ENCODE results near the gene PGR. TPM values are rescaled to one million over a fixed set of nuclear protein-coding genes. Genes with fewer than 3 reads are reported as not detected.

The PGR gene
- total RNA-seq, 1 experiment from 2014 or later, result 0.20 TPM

- TF ChIP-seq ERG (CRISPR knock-in tag; IDR thresholded peaks at IDR 0.05) (no peak), SP1 (CRISPR knock-in tag; conservative IDR thresholded peaks at IDR 0.05) (no peak), MYBL2 (CRISPR knock-in tag; IDR thresholded peaks at IDR 0.05) (no peak), RELA (CRISPR knock-in tag; IDR thresholded peaks at IDR 0.05; ENCODE audit: borderline replicate concordance) (no peak), ZBTB21 (CRISPR knock-in tag; IDR thresholded peaks at IDR 0.05; ENCODE audit: borderline replicate concordance) (no peak), NFYB (CRISPR knock-in tag; conservative IDR thresholded peaks at IDR 0.05; ENCODE audit: low read depth) (no peak)
Observed at GRCh38 chr11:100991541-100991940, 138.1 kb downstream of the PGR start (continued).

- TF ChIP-seq ZNF396 (CRISPR knock-in tag; IDR thresholded peaks at IDR 0.05; ENCODE audit: borderline replicate concordance), result no peak
- no peak for TF ChIP-seq TEAD4 (CRISPR knock-in tag; IDR thresholded peaks at IDR 0.05)
- H3K4me1 Mint-ChIP-seq, result no peaks in the 10 kb centered on the region
- DNase-seq (ENCODE audit: low spot score) (no peak), ATAC-seq (no peak)
- CTCF ChIA-PET, result no interaction called here
- H3K27ac Mint-ChIP-seq, result no peak overlapping the region
- no peaks in the 10 kb centered on the region for H3K36me3 Mint-ChIP-seq
- no peaks in the 10 kb centered on the region for H3K27me3 Mint-ChIP-seq (ENCODE audit: low read depth)
- POLR2A ChIA-PET, result no interaction called here
- no peaks in the 10 kb centered on the region for H3K9me3 Mint-ChIP-seq
- no peak overlapping the region for H3K4me3 Mint-ChIP-seq
Observed at GRCh38 chr11:100990931-100991330, 138.7 kb downstream of the PGR start.

- H3K4me3 Mint-ChIP-seq, result no peak overlapping the region
- H3K27me3 Mint-ChIP-seq (ENCODE audit: low read depth), result peaks cover 6% of the 10 kb centered on the region
- POLR2A ChIA-PET, result no interaction called here
- H3K9me3 Mint-ChIP-seq, result no peaks in the 10 kb centered on the region
- peaks cover 5% of the 10 kb centered on the region; the same call in 1 of the 2 replicates for H3K36me3 Mint-ChIP-seq
- no peak overlapping the region for H3K27ac Mint-ChIP-seq
- ATAC-seq (no peak), DNase-seq (ENCODE audit: low spot score) (no peak)
- H3K4me1 Mint-ChIP-seq, result peaks cover 2% of the 10 kb centered on the region; the same call in 1 of the 2 replicates
- TF ChIP-seq, protein P1, sequence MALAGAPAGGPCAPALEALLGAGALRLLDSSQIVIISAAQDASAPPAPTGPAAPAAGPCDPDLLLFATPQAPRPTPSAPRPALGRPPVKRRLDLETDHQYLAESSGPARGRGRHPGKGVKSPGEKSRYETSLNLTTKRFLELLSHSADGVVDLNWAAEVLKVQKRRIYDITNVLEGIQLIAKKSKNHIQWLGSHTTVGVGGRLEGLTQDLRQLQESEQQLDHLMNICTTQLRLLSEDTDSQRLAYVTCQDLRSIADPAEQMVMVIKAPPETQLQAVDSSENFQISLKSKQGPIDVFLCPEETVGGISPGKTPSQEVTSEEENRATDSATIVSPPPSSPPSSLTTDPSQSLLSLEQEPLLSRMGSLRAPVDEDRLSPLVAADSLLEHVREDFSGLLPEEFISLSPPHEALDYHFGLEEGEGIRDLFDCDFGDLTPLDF (CRISPR knock-in tag; IDR thresholded peaks at IDR 0.05), result no peak
- TF ChIP-seq ZNF263 (CRISPR knock-in tag; IDR thresholded peaks at IDR 0.05; ENCODE audit: low read depth), result no peak
- CTCF ChIA-PET, result no interaction called here
Observed at GRCh38 chr11:100984668-100985067, 144.9 kb downstream of the PGR start.

DNA sequence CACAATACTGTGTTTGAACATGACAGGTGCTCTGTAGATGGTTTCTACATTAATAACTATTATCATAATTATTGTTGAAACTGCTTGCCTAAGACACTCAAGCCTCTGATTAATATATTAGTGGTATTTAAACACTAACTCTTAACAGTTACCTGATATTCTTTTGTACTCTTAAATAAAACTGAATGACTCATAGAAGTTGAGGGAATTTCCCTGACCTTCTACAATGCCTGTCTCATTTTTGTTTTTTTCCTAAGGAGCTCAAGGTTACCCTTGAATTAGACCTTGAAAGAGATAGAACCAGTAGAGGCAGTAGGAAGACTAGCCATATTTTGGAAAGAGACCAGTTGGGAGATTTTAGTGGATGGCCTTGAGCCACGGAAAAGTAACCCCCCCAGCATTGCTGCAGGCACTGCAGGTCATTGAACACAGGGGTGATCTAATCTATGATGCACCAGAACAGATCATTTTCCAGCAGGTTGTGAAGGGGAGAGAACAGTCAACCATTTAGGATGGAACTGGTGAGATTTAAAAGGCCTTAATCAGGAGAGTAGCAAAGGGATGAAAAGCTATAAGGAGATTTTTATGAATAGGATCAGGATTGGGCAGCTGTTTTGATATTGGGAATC is 148.3 kb downstream of the PGR start:
- POLR2A ChIA-PET, result no interaction called here
- DNase-seq (ENCODE audit: low spot score) (no peak), ATAC-seq (no peak)
- CTCF ChIA-PET, result interaction anchor here (1.2 to 1.4 kb wide), 2 partner anchors 22 to 26 kb away, joined by 3 read pairs; no protein-coding TSS in a partner anchor
- Mint-ChIP-seq H3K36me3 (peaks cover 24% of the 10 kb centered on the region), H3K4me3 (no peak overlapping the region), H3K9me3 (no peaks in the 10 kb centered on the region), H3K27ac (no peak overlapping the region), H3K4me1 (peaks cover 18% of the 10 kb centered on the region), H3K27me3 (ENCODE audit: low read depth) (peaks cover 40% of the 10 kb centered on the region)
- TF ChIP-seq, protein P2, sequence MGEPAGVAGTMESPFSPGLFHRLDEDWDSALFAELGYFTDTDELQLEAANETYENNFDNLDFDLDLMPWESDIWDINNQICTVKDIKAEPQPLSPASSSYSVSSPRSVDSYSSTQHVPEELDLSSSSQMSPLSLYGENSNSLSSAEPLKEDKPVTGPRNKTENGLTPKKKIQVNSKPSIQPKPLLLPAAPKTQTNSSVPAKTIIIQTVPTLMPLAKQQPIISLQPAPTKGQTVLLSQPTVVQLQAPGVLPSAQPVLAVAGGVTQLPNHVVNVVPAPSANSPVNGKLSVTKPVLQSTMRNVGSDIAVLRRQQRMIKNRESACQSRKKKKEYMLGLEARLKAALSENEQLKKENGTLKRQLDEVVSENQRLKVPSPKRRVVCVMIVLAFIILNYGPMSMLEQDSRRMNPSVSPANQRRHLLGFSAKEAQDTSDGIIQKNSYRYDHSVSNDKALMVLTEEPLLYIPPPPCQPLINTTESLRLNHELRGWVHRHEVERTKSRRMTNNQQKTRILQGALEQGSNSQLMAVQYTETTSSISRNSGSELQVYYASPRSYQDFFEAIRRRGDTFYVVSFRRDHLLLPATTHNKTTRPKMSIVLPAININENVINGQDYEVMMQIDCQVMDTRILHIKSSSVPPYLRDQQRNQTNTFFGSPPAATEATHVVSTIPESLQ (CRISPR knock-in tag; IDR thresholded peaks at IDR 0.05), result no peak
- TF ChIP-seq RELA (CRISPR knock-in tag; IDR thresholded peaks at IDR 0.05; ENCODE audit: borderline replicate concordance) (no peak), CREB1 (CRISPR knock-in tag; IDR thresholded peaks at IDR 0.05) (no peak), SOX15 (CRISPR knock-in tag; IDR thresholded peaks at IDR 0.05) (no peak), ZBTB43 (CRISPR knock-in tag; IDR thresholded peaks at IDR 0.05) (no peak), USF1 (CRISPR knock-in tag; IDR thresholded peaks at IDR 0.05) (no peak), HMGA2 (CRISPR knock-in tag; IDR thresholded peaks at IDR 0.05) (no peak), NFE2L1 (CRISPR knock-in tag; IDR thresholded peaks at IDR 0.05) (no peak)
- TF ChIP-seq, protein P3, sequence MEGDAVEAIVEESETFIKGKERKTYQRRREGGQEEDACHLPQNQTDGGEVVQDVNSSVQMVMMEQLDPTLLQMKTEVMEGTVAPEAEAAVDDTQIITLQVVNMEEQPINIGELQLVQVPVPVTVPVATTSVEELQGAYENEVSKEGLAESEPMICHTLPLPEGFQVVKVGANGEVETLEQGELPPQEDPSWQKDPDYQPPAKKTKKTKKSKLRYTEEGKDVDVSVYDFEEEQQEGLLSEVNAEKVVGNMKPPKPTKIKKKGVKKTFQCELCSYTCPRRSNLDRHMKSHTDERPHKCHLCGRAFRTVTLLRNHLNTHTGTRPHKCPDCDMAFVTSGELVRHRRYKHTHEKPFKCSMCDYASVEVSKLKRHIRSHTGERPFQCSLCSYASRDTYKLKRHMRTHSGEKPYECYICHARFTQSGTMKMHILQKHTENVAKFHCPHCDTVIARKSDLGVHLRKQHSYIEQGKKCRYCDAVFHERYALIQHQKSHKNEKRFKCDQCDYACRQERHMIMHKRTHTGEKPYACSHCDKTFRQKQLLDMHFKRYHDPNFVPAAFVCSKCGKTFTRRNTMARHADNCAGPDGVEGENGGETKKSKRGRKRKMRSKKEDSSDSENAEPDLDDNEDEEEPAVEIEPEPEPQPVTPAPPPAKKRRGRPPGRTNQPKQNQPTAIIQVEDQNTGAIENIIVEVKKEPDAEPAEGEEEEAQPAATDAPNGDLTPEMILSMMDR (IDR thresholded peaks at IDR 0.05), result no peak
- TF ChIP-seq, protein P4, sequence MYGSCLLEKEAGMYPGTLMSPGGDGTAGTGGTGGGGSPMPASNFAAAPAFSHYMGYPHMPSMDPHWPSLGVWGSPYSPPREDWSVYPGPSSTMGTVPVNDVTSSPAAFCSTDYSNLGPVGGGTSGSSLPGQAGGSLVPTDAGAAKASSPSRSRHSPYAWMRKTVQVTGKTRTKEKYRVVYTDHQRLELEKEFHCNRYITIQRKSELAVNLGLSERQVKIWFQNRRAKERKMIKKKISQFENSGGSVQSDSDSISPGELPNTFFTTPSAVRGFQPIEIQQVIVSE (CRISPR knock-in tag; IDR thresholded peaks at IDR 0.05; ENCODE audit: borderline replicate concordance), result no peak

Measured in WTC11 (cell line).